Measurements from ENCODE around the gene IFNG-AS1. TPM values are rescaled to one million over a fixed set of nuclear protein-coding genes. Genes with fewer than 3 reads are reported as not detected.

IFNG-AS1 gene
- total RNA-seq, 1 experiment from 2014 or later, result not detected

DNA sequence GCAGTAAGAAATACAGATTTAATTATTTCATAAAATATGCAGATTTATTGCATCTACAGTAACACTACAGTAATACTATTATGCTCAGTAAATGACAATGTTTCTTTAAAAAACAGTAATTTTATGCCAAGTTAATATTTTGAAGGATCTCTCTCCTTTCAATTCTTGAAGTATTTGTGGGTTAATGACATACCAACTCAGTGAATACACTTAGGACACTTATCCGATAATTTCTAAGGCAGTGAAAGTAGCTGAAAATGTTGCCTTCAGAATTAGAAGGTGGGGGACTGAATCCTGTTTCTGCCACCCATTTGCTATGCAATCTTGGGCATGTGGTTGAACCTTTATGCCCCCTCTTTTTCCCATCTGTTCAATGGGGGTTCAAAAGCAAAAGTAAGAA is 24.8 kb upstream of the IFNG-AS1 start:
- DNase-seq, result no peak
- Histone ChIP-seq H3K4me3 (ENCODE audit: low read depth, low read length) (no peak overlapping the region), H3K9me3 (no peaks in the 10 kb centered on the region), H3K36me3 (ENCODE audit: control insufficient read depth, insufficient read depth, low read length) (no peaks in the 10 kb centered on the region), H3K4me1 (no peaks in the 10 kb centered on the region), H3K27me3 (replicated peaks; ENCODE audit: control insufficient read depth, insufficient read depth, low read length) (no peaks in the 10 kb centered on the region)
- peaks cover 20% of the 10 kb centered on the region for H3K27me3 Mint-ChIP-seq (ENCODE audit: insufficient read depth, unreplicated experiment)
- CTCF ChIA-PET, result no interaction called here
- no peaks in the 10 kb centered on the region for H3K36me3 Mint-ChIP-seq (ENCODE audit: insufficient read depth, unreplicated experiment)
- H3K27ac Mint-ChIP-seq (ENCODE audit: unreplicated experiment), result no peak overlapping the region
- no TSS peak for BruUV-seq (replicated peaks)
- H3K4me1 Mint-ChIP-seq (ENCODE audit: low read depth, unreplicated experiment), result no peaks in the 10 kb centered on the region
- TF ChIP-seq CTCF (IDR thresholded peaks at IDR 0.05; ENCODE audit: insufficient read depth in 1 of 2, low read depth in 1 of 2, low read length in 1 of 2, severe bottlenecking in 1 of 2, unreplicated experiment in 1 of 2), result no peak
- intact Hi-C loops (cut with micrococcal nuclease; ENCODE audit: unreplicated experiment), result no loop called here
- POLR2A ChIA-PET, result no interaction called here
- H3K9me3 Mint-ChIP-seq (ENCODE audit: unreplicated experiment), result no peaks in the 10 kb centered on the region
- no peak overlapping the region for H3K4me3 Mint-ChIP-seq (ENCODE audit: unreplicated experiment)

DNA sequence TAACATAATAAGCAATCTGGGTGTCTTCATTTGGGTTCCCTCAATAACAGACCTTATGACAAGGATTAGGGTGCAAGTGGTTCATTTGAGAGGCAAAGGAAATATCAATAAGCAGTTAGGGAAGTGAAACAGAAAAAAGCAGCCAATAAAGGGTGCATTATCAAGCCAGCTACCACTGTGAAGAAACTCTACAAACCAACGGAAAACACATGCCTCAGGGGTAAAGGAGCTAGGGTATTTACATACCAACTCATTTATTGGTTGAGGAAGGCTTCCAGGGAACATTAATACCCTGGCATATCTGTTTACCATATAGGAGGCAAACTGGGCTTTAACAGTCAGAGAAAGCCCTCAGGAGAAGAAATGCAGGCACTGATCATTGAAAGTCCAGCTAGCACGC is 22.7 kb upstream of the IFNG-AS1 start:
- TF ChIP-seq CTCF (IDR thresholded peaks at IDR 0.05; ENCODE audit: insufficient read depth in 1 of 2, low read depth in 1 of 2, low read length in 1 of 2, severe bottlenecking in 1 of 2, unreplicated experiment in 1 of 2), result no peak
- H3K36me3 ChIP-seq (ENCODE audit: control insufficient read depth, insufficient read depth, low read length), result no peaks in the 10 kb centered on the region
- BruUV-seq (replicated peaks), result no TSS peak
- H3K27ac Mint-ChIP-seq (ENCODE audit: unreplicated experiment), result no peak overlapping the region
- intact Hi-C loops (cut with micrococcal nuclease; ENCODE audit: unreplicated experiment), result no loop called here
- H3K36me3 Mint-ChIP-seq (ENCODE audit: insufficient read depth, unreplicated experiment), result no peaks in the 10 kb centered on the region
- H3K4me3 Mint-ChIP-seq (ENCODE audit: unreplicated experiment), result no peak overlapping the region
- no peak overlapping the region for H3K4me3 ChIP-seq (ENCODE audit: low read depth, low read length)
- peaks cover 22% of the 10 kb centered on the region for H3K27me3 Mint-ChIP-seq (ENCODE audit: insufficient read depth, unreplicated experiment)
- no peak for DNase-seq
- no peaks in the 10 kb centered on the region for H3K27me3 ChIP-seq (replicated peaks; ENCODE audit: control insufficient read depth, insufficient read depth, low read length)
- no peaks in the 10 kb centered on the region for H3K4me1 Mint-ChIP-seq (ENCODE audit: low read depth, unreplicated experiment)
- no peaks in the 10 kb centered on the region for H3K9me3 ChIP-seq
- no peaks in the 10 kb centered on the region for H3K9me3 Mint-ChIP-seq (ENCODE audit: unreplicated experiment)
- ChIA-PET POLR2A (no interaction called here), CTCF (no interaction called here)
- H3K4me1 ChIP-seq, result no peaks in the 10 kb centered on the region

GRCh38 chr12:67968321-67968720 is 20.9 kb upstream of the IFNG-AS1 start:
- no TSS peak for BruUV-seq (replicated peaks)
- no peak for TF ChIP-seq CTCF (IDR thresholded peaks at IDR 0.05; ENCODE audit: insufficient read depth in 1 of 2, low read depth in 1 of 2, low read length in 1 of 2, severe bottlenecking in 1 of 2, unreplicated experiment in 1 of 2)
- Mint-ChIP-seq H3K27ac (ENCODE audit: unreplicated experiment) (no peak overlapping the region), H3K27me3 (ENCODE audit: insufficient read depth, unreplicated experiment) (peaks cover 18% of the 10 kb centered on the region), H3K4me3 (ENCODE audit: unreplicated experiment) (no peak overlapping the region), H3K4me1 (ENCODE audit: low read depth, unreplicated experiment) (no peaks in the 10 kb centered on the region), H3K9me3 (ENCODE audit: unreplicated experiment) (no peaks in the 10 kb centered on the region), H3K36me3 (ENCODE audit: insufficient read depth, unreplicated experiment) (no peaks in the 10 kb centered on the region)
- ChIA-PET POLR2A (no interaction called here), CTCF (no interaction called here)
- Histone ChIP-seq H3K36me3 (ENCODE audit: control insufficient read depth, insufficient read depth, low read length) (no peaks in the 10 kb centered on the region), H3K9me3 (no peaks in the 10 kb centered on the region), H3K4me1 (no peaks in the 10 kb centered on the region), H3K4me3 (ENCODE audit: low read depth, low read length) (no peak overlapping the region), H3K27me3 (replicated peaks; ENCODE audit: control insufficient read depth, insufficient read depth, low read length) (no peaks in the 10 kb centered on the region)
- DNase-seq, result no peak
- intact Hi-C loops (cut with micrococcal nuclease; ENCODE audit: unreplicated experiment), result no loop called here
